Measurements from ENCODE around the gene SOX6. TPM values are rescaled to one million over a fixed set of nuclear protein-coding genes. Genes with fewer than 3 reads are reported as not detected.
A peak's percentile ranks its signal among the peaks of the same experiment; 100 is the strongest.

SOX6 gene
- total and polyA plus RNA-seq, 2 of the 13 experiments (the other 11 are each of a cell fraction or from before 2014, with no cell fraction given), result 2.6 to 11.2 TPM

GRCh38 chr11:16177688-16178087 lies 178.7 kb downstream of the SOX6 start:
- 72% methylated on average over 3 of the region's 3 CpGs for WGBS (ENCODE audit: low lambda C conversion rate)
- no peaks in the 10 kb centered on the region for H4K20me1 ChIP-seq (ENCODE audit: insufficient read depth, low read length)
- H3K27ac ChIP-seq (ENCODE audit: extremely low read length, insufficient read depth, low read length), result no peak overlapping the region
- TF ChIP-seq ZNF530 (CRISPR knock-in tag; IDR thresholded peaks at IDR 0.05; ENCODE audit: low read depth), result no peak
- no peak for TF ChIP-seq ATF5 (CRISPR knock-in tag; IDR thresholded peaks at IDR 0.05; ENCODE audit: low read depth)
- no peak for TF ChIP-seq REPIN1 (CRISPR knock-in tag; IDR thresholded peaks at IDR 0.05; ENCODE audit: borderline replicate concordance, low read depth)
- TF ChIP-seq ARNT2 (CRISPR knock-in tag; IDR thresholded peaks at IDR 0.05; ENCODE audit: low read depth), result no peak
- TF ChIP-seq ZNF75D (CRISPR knock-in tag; IDR thresholded peaks at IDR 0.05; ENCODE audit: borderline replicate concordance), result no peak
- ATAC-seq (no peak), FAIRE-seq (no peak), DNase-seq (ENCODE audit: low spot score) (no peak)
- ChIA-PET CTCF (ENCODE audit: low intra/inter-chr PET ratio, low total read pairs) (no interaction called here), POLR2A (no interaction called here)
- no peak overlapping the region for H3K4me2 ChIP-seq (ENCODE audit: low read depth, low read length)
- H3K9me3 ChIP-seq (ENCODE audit: low read length), result no peaks in the 10 kb centered on the region
- H3K79me2 ChIP-seq (ENCODE audit: insufficient read depth, low read length), result no peaks in the 10 kb centered on the region
- BruUV-seq (replicated peaks), result no TSS peak
- no peaks in the 10 kb centered on the region; a peak in 1 of 5 replicates for H3K36me3 ChIP-seq (replicated peaks in 1 of 2; ENCODE audit: control insufficient read depth in 1 of 2, insufficient read depth in 2 of 2, low read length in 2 of 2)
- H3K4me3 ChIP-seq (replicated peaks in 1 of 3; ENCODE audit: insufficient read depth in 1 of 3, low read depth in 2 of 3, low read length in 3 of 3), result no peak overlapping the region
- peaks cover 10% of the 10 kb centered on the region for H3K4me1 ChIP-seq (ENCODE audit: insufficient read depth, low read length)
- in situ Hi-C loops (cut with HindIII; ENCODE audit: extremely low pct_ligation_motif_present, low pct_unique_long_range_greater_than_20kb), result no loop called here
- intact Hi-C loops (cut with micrococcal nuclease; ENCODE audit: unreplicated experiment), result no loop called here
- no peak overlapping the region for H3K9ac ChIP-seq (ENCODE audit: insufficient read depth, low read depth, low read length)
- H2AFZ ChIP-seq (ENCODE audit: low read length), result no peak overlapping the region
- H3K27me3 ChIP-seq (ENCODE audit: control insufficient read depth in 1 of 2, insufficient read depth in 2 of 2, low read length in 2 of 2), result no peaks in the 10 kb centered on the region

GRCh38 chr11:16173798-16174197 lies 182.5 kb downstream of the SOX6 start:
- Histone ChIP-seq H3K9ac (ENCODE audit: insufficient read depth, low read depth, low read length) (no peak overlapping the region), H3K4me1 (ENCODE audit: insufficient read depth, low read length) (peaks cover 10% of the 10 kb centered on the region), H3K27ac (ENCODE audit: extremely low read length, insufficient read depth, low read length) (no peak overlapping the region), H2AFZ (ENCODE audit: low read length) (no peak overlapping the region), H4K20me1 (ENCODE audit: insufficient read depth, low read length) (no peaks in the 10 kb centered on the region), H3K4me2 (ENCODE audit: low read depth, low read length) (no peak overlapping the region), H3K4me3 (replicated peaks in 1 of 3; ENCODE audit: insufficient read depth in 1 of 3, low read depth in 2 of 3, low read length in 3 of 3) (no peak overlapping the region), H3K9me3 (ENCODE audit: low read length) (no peaks in the 10 kb centered on the region), H3K27me3 (ENCODE audit: control insufficient read depth in 1 of 2, insufficient read depth in 2 of 2, low read length in 2 of 2) (no peaks in the 10 kb centered on the region), H3K79me2 (ENCODE audit: insufficient read depth, low read length) (no peaks in the 10 kb centered on the region), H3K36me3 (replicated peaks in 1 of 2; ENCODE audit: control insufficient read depth in 1 of 2, insufficient read depth in 2 of 2, low read length in 2 of 2) (no peaks in the 10 kb centered on the region)
- ChIA-PET POLR2A (no interaction called here), CTCF (ENCODE audit: low intra/inter-chr PET ratio, low total read pairs) (no interaction called here)
- DNase-seq (ENCODE audit: low spot score) (peak; percentile 24), ATAC-seq (peak; percentile 36; the same call in 2 of the 3 replicates), FAIRE-seq (no peak)
- no TSS peak for BruUV-seq (replicated peaks)
- intact Hi-C loops (cut with micrococcal nuclease; ENCODE audit: unreplicated experiment), result no loop called here
- in situ Hi-C loops (cut with HindIII; ENCODE audit: extremely low pct_ligation_motif_present, low pct_unique_long_range_greater_than_20kb), result no loop called here
- TF ChIP-seq NRL (CRISPR knock-in tag; IDR thresholded peaks at IDR 0.05; ENCODE audit: borderline replicate concordance) (no peak), ZNF672 (CRISPR knock-in tag; IDR thresholded peaks at IDR 0.05) (no peak), NR2C2 (CRISPR knock-in tag; IDR thresholded peaks at IDR 0.05; ENCODE audit: borderline replicate concordance) (no peak), ZNF205 (CRISPR knock-in tag; IDR thresholded peaks at IDR 0.05) (no peak), ZNF839 (CRISPR knock-in tag; IDR thresholded peaks at IDR 0.05; ENCODE audit: borderline replicate concordance) (no peak), PHF21A (CRISPR knock-in tag; IDR thresholded peaks at IDR 0.05) (no peak), ZNF644 (CRISPR knock-in tag; IDR thresholded peaks at IDR 0.05; ENCODE audit: low read depth) (no peak), CREB1 (IDR thresholded peaks at IDR 0.05) (no peak), CREB1 (CRISPR knock-in tag; IDR thresholded peaks at IDR 0.05) (no peak), HMGA1 (CRISPR knock-in tag; conservative IDR thresholded peaks at IDR 0.05) (no peak), SOX6 (IDR thresholded peaks at IDR 0.05) (no peak), SOX6 (CRISPR knock-in tag; IDR thresholded peaks at IDR 0.05) (peak; percentile 28; the same call in 1 of the 2 replicates)
